ENCODE data around the gene LYRM2.

LYRM2 gene

DNA sequence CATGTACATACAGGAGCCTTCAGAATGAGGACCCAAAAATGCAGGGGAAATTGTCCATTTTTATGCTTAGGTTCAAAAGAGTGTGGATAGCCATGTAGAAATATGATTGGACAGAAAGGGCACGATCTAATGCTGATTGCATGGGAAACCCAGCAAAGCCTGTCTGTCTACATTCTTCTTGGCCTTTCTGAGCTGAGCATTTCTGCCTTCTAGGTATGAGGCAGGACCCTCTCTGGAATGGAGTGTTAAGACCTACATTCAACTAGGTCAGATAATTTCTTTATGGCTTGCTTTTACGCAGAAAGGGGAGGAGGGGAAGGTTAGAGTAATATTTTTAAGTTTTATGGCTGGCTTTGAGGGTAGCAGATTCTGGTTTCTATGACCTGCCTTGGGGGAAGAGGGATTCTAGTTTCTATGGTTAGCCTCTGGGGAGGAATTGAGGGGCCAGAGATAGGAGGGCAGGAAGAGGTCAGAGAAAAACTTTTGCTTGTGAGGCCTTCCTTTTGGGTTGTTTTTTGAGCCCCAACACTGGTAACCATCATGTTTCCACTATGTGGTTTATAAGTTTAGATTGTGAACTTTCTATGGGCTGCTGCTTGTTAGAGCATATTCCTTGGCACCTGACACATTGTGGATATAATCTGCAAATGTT is 63.5 kb downstream of the LYRM2 start:
- TF ChIP-seq, protein P1, sequence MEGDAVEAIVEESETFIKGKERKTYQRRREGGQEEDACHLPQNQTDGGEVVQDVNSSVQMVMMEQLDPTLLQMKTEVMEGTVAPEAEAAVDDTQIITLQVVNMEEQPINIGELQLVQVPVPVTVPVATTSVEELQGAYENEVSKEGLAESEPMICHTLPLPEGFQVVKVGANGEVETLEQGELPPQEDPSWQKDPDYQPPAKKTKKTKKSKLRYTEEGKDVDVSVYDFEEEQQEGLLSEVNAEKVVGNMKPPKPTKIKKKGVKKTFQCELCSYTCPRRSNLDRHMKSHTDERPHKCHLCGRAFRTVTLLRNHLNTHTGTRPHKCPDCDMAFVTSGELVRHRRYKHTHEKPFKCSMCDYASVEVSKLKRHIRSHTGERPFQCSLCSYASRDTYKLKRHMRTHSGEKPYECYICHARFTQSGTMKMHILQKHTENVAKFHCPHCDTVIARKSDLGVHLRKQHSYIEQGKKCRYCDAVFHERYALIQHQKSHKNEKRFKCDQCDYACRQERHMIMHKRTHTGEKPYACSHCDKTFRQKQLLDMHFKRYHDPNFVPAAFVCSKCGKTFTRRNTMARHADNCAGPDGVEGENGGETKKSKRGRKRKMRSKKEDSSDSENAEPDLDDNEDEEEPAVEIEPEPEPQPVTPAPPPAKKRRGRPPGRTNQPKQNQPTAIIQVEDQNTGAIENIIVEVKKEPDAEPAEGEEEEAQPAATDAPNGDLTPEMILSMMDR (IDR thresholded peaks at IDR 0.05; ENCODE audit: low read depth, low read length, missing control alignments): no peak
- no peak overlapping the region for H3K4me3 ChIP-seq (ENCODE audit: low read depth, low read length)
- DNase-seq (ENCODE audit: low read depth): no peak

- H3K4me3 ChIP-seq (ENCODE audit: low read depth, low read length): no peak overlapping the region
- no peak for DNase-seq (ENCODE audit: low read depth)
- TF ChIP-seq, protein P1 (IDR thresholded peaks at IDR 0.05; ENCODE audit: low read depth, low read length, missing control alignments): no peak
Observed at GRCh38 chr6:89567630-89568390, 70.7 kb downstream of the LYRM2 start.

- TF ChIP-seq, protein P1 (IDR thresholded peaks at IDR 0.05; ENCODE audit: low read depth, low read length, missing control alignments): no peak
- no peak for DNase-seq (ENCODE audit: low read depth)
- no peak overlapping the region for H3K4me3 ChIP-seq (ENCODE audit: low read depth, low read length)
Observed at GRCh38 chr6:89566930-89567629, 71.5 kb downstream of the LYRM2 start.

- DNase-seq (ENCODE audit: low read depth): no peak
- TF ChIP-seq, protein P1 (IDR thresholded peaks at IDR 0.05; ENCODE audit: low read depth, low read length, missing control alignments): no peak
- no peak overlapping the region for H3K4me3 ChIP-seq (ENCODE audit: low read depth, low read length)
Observed at GRCh38 chr6:89566008-89566800, 72.3 kb downstream of the LYRM2 start.

DNA sequence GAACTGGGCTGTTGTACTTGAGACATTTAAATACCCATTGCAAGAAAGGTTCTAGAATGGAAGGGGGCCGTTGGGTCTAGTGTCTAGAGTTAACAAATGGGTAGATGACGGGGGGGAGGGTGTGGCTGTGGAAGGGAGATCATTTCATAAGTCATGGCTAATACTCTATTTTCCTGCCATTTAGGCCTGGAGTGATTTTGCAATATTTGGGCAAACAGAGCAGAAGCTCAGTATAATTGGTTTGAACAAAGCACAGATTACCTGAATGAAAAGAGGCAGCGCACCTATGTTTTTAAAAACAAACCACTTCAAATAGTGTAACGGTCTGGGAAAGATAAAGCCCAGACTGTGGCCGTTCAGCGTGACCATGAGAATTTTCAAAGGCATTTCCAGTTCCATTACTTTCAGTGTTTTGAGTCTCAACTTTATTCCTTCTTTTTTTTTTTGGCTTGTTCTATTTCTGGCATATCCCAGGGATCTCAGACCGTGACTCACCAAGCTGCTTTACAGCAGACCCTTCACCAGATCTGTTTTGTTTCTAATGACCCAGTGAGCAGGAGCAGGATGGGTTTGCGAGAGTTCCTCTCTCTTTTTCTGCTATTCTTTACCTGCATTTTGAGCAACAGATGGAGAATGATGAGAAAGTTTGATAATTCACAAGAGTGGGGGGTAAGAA is 73.7 kb downstream of the LYRM2 start:
- TF ChIP-seq, protein P1 (IDR thresholded peaks at IDR 0.05; ENCODE audit: low read depth, low read length, missing control alignments): no peak
- no peak overlapping the region for H3K4me3 ChIP-seq (ENCODE audit: low read depth, low read length)
- DNase-seq (ENCODE audit: low read depth): no peak

GRCh38 chr6:89563866-89564265 is 74.7 kb downstream of the LYRM2 start:
- TF ChIP-seq, protein P1 (IDR thresholded peaks at IDR 0.05; ENCODE audit: low read depth, low read length, missing control alignments): no peak
- H3K4me3 ChIP-seq (ENCODE audit: low read depth, low read length): no peak overlapping the region
- DNase-seq (ENCODE audit: low read depth): no peak

Measured in GM12864 (cell line).